ENCODE measurements around the gene PKDCC. TPM values are rescaled to one million over a fixed set of nuclear protein-coding genes. Genes with fewer than 3 reads are reported as not detected.

PKDCC gene
- total and polyA plus RNA-seq, 4 donors, result 2.0 to 76.0 (median 19.8) TPM

DNA sequence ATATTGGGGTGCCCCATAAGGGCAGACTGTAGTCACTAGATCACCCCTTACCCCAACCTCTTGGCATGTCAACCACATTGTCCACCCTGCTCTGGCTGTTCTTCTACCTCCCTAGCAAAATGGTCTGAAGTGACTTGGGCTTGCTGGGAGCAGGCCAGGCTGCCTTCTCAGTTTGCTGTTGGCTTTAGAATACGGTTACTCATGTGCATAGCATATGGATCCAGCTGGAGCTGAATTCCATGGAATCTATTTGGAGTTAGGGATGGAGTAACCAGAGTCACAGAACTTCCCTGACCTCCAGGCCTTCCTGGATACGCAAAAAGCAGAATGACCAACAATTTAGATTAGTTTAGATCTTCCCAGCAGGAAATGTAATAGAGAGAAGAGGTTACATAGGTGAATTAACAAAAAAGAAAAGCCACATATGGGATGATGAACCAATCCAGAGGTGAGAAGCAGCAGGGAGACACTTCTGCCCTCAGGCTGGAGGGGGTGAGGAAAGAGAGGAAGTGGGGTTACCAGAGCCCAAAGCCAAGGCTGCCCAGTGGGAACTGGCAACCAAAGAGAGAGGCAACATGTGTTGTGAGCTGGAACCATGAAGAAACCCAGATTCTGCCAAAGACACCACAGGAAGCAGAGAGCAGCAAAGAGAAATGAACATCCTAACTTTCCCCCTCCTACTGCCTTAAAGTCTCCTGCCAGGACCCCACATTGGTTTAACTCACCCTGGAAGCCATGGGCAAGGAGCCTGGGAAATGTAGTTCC lies 26.1 kb downstream of the PKDCC start:
- Histone ChIP-seq H3K27me3 (ENCODE audit: control insufficient read depth in 4 of 4, insufficient read depth in 4 of 4, low read length in 3 of 4) (no peaks in the 10 kb centered on the region), H3K9ac (ENCODE audit: low read depth in 1 of 2, low read length in 2 of 2) (no peak overlapping the region), H3K9me3 (ENCODE audit: control insufficient read depth in 4 of 4, low read length in 3 of 4) (no peaks in the 10 kb centered on the region), H3K4me1 (ENCODE audit: control insufficient read depth in 4 of 4, insufficient read depth in 4 of 4, low read length in 3 of 4) (peaks cover 0 to 3% (median 0%) of the 10 kb centered on the region in 4 donors), H3K4me3 (ENCODE audit: low read depth in 1 of 3, low read length in 3 of 3) (no peak overlapping the region), H3K27ac (ENCODE audit: low read depth in 1 of 2, low read length in 2 of 2) (peak overlapping the region in 1 of 2 donors; percentile 12), H3K36me3 (ENCODE audit: control insufficient read depth in 4 of 4, insufficient read depth in 3 of 4, low read depth in 1 of 4, low read length in 3 of 4) (no peaks in the 10 kb centered on the region)
- 83% methylated on average over 2 of the region's 2 CpGs for WGBS
- no peak for DNase-seq (ENCODE audit: low spot score)
- TF ChIP-seq HNF4G (IDR thresholded peaks at IDR 0.05) (no peak), HNF4A (conservative IDR thresholded peaks at IDR 0.05) (no peak), ATF3 (IDR thresholded peaks at IDR 0.05) (no peak), TAF1 (conservative IDR thresholded peaks at IDR 0.05) (no peak), JUND (IDR thresholded peaks at IDR 0.05) (no peak), GABPA (IDR thresholded peaks at IDR 0.05 in 1 of 2, conservative IDR thresholded peaks at IDR 0.05 in 1 of 2) (no peak), FOXA1 (IDR thresholded peaks at IDR 0.05) (no peak), RAD21 (IDR thresholded peaks at IDR 0.05) (no peak), FOXA2 (IDR thresholded peaks at IDR 0.05) (no peak), NR2F2 (IDR thresholded peaks at IDR 0.05) (no peak), MAX (IDR thresholded peaks at IDR 0.05) (no peak), SP1 (IDR thresholded peaks at IDR 0.05) (no peak), REST (IDR thresholded peaks at IDR 0.05) (no peak), RXRA (IDR thresholded peaks at IDR 0.05) (no peak), EGR1 (IDR thresholded peaks at IDR 0.05; ENCODE audit: low read depth in 2 of 2) (no peak), YY1 (IDR thresholded peaks at IDR 0.05) (no peak)
- TF ChIP-seq, protein P1, sequence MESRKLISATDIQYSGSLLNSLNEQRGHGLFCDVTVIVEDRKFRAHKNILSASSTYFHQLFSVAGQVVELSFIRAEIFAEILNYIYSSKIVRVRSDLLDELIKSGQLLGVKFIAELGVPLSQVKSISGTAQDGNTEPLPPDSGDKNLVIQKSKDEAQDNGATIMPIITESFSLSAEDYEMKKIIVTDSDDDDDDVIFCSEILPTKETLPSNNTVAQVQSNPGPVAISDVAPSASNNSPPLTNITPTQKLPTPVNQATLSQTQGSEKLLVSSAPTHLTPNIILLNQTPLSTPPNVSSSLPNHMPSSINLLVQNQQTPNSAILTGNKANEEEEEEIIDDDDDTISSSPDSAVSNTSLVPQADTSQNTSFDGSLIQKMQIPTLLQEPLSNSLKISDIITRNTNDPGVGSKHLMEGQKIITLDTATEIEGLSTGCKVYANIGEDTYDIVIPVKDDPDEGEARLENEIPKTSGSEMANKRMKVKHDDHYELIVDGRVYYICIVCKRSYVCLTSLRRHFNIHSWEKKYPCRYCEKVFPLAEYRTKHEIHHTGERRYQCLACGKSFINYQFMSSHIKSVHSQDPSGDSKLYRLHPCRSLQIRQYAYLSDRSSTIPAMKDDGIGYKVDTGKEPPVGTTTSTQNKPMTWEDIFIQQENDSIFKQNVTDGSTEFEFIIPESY (IDR thresholded peaks at IDR 0.05), result no peak
- TF ChIP-seq, protein P2, sequence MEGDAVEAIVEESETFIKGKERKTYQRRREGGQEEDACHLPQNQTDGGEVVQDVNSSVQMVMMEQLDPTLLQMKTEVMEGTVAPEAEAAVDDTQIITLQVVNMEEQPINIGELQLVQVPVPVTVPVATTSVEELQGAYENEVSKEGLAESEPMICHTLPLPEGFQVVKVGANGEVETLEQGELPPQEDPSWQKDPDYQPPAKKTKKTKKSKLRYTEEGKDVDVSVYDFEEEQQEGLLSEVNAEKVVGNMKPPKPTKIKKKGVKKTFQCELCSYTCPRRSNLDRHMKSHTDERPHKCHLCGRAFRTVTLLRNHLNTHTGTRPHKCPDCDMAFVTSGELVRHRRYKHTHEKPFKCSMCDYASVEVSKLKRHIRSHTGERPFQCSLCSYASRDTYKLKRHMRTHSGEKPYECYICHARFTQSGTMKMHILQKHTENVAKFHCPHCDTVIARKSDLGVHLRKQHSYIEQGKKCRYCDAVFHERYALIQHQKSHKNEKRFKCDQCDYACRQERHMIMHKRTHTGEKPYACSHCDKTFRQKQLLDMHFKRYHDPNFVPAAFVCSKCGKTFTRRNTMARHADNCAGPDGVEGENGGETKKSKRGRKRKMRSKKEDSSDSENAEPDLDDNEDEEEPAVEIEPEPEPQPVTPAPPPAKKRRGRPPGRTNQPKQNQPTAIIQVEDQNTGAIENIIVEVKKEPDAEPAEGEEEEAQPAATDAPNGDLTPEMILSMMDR (IDR thresholded peaks at IDR 0.05; ENCODE audit: low read depth, low read length, missing input control), result no peak

Measured in liver (tissue), 9 donors.